KOPT-K1 (cell line): Measurements from ENCODE around the gene VSTM5.

Experiments
- H3K27ac ChIP-seq: fragments of 200-600 bp; sonication (generic); 2 replicates; pipeline ENCODE4 v1.5.1; 2016; ENCODE audit warnings: antibody characterized with exemption, mild to moderate bottlenecking, low read depth, low read length; ENCODE audit not compliant: poor library complexity, severe bottlenecking
- H3K36me3 ChIP-seq: fragments of 200-600 bp; sonication (generic); 2 replicates; pipeline ENCODE4 v1.5.1; 2017; ENCODE audit warnings: antibody characterized with exemption, mild to moderate bottlenecking, low read length, moderate library complexity; ENCODE audit not compliant: insufficient read depth
- H3K9me3 ChIP-seq: fragments of 200-600 bp; sonication (generic); 2 replicates; pipeline ENCODE4 v1.5.1; 2017; ENCODE audit warnings: antibody characterized with exemption, low read length, mild to moderate bottlenecking; ENCODE audit not compliant: insufficient read depth, poor library complexity, severe bottlenecking

VSTM5 gene

DNA sequence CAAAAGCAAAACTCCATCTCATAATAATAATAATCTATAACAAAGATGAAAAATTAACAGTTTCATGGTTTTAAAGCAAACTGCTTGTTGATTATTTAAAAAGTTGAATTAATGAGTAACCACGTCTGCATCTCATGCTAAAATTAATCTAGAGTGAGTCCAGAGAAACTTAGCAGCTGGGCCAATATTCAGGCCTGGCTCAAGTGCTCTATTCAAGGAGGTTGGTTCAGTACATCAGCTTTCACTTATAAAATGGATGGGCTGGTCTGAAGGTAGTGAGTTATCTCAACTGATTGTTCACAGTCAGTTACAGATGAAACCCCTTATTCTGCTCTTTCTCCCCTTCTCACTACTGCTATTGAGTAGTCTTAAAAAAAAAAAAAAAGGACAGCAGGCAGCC, 23.1 kb downstream of the VSTM5 start:
- H3K27ac ChIP-seq: no peak overlapping the region

DNA sequence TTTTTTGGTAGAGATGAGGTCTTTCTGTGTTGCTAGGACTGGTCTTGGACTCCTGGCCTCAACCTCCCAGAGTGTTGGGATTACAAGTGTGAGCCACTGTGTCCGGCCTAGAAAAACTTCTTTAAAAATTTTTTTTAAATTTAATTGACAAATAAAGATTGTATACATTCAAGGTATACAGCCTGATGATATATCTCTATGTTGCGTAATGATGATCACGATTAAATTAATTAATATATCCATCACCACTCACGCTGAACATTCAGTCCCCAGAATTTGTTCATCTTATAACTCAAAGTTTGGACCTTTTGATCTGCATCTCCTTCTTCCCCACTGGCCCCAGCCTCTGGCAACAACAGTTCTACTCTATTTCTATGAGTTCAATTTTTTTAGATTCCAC, 27.2 kb downstream of the VSTM5 start:
- Histone ChIP-seq H3K27ac (no peak overlapping the region), H3K36me3 (no peaks in the 10 kb centered on the region), H3K9me3 (no peaks in the 10 kb centered on the region)

More for the DNA sequence above, 23.1 kb downstream of the VSTM5 start:
- H3K36me3 ChIP-seq: no peaks in the 10 kb centered on the region
- no peaks in the 10 kb centered on the region for H3K9me3 ChIP-seq

DNA sequence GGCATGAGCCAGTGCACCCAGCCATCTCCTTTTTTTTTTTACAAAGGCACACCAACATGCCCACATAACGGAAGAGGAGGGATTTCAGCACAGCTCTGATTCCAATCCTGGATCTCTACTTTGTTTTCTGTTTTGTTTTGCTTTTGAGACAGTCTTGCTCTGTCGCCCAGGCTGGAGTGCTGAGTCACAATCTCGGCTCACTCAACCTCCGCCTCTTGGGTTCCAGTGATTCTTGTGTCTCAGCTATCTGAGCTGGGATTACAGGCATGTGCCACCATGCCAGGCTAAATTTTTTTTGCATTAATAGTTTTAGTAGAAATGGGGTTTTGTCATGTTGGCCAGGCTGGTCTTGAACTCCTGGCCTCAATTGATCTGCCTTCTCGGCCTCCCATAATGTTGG, 28.1 kb downstream of the VSTM5 start:
- H3K27ac ChIP-seq: no peak overlapping the region
- H3K9me3 ChIP-seq: no peaks in the 10 kb centered on the region
- H3K36me3 ChIP-seq: no peaks in the 10 kb centered on the region

DNA sequence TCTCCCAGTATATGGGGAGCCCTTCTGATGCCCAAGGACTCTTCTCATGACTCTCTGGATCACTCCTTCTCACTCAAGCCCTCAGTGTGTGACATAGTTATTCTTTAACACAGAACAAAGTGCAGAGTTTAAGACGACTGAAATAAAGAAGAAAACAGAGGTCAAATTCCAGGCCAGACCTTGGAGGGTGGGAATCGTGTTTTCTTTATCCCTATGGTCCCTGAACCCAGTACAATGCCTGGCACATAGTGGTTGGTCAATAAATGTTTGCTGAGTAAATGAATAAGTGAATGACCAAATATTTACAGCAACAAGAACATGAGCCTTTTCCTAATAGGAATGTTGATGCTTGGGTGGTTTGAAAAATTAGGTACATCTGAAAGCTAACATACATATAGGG, 28.8 kb downstream of the VSTM5 start:
- Histone ChIP-seq H3K27ac (no peak overlapping the region), H3K9me3 (no peaks in the 10 kb centered on the region), H3K36me3 (no peaks in the 10 kb centered on the region; the same call in 1 of the 2 replicates)

DNA sequence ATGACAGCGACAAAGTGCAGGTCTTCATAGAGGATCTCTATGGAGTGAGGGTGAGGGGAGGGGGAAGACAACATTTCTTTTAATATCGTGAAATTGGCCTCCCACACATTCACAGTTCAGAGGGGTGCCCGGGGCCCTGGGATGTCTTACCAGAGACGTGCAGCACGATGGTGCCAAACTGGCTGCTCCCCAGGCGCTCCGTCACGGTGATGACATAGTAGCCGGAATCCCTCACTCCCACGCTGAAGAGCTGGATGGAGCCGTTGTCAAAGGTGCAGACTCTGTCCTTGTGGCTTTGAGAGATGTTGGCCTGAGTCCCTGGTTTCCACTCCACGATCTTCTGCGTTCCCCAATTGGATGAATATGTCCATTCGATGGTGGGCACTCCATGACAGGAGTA, 29.6 kb downstream of the VSTM5 start:
- Histone ChIP-seq H3K36me3 (peaks cover 2% of the 10 kb centered on the region), H3K27ac (no peak overlapping the region)

DNA sequence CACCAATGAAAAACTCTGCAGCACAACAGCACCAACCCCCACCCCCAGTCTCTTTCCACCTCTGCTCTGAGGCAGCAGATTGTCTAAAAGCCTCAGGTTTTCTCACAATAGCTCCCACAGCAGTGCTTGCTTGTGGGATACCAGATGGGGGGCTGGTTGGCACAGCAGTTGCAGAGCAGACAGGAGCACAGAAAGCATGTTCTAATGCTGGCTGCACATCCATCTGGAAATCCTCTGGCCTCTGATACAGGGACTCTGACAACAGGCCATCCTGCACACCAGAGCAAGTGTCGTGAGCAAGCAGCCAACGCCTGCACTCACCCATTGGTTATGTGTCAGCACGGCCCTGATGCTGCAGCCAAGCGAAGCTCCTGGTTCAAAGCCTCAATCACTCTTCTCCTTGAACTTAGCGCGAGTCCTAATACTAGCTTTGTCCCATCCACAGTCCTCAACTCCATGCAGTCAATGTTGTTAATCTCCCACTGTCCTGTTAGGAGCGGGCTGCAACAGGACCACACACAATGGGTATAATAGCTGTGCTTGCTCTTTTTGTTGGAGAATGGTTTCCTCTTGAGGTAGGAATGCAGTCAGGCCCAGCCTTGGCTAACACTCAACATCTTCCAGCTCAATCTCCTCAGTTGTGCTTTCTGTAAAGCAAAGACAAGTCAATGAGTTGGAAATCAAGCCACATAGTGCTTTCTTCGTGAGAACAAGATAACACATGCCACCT, 30.3 kb downstream of the VSTM5 start:
- no peaks in the 10 kb centered on the region for H3K9me3 ChIP-seq

More for the DNA sequence above, 29.6 kb downstream of the VSTM5 start:
- H3K9me3 ChIP-seq: no peaks in the 10 kb centered on the region

DNA sequence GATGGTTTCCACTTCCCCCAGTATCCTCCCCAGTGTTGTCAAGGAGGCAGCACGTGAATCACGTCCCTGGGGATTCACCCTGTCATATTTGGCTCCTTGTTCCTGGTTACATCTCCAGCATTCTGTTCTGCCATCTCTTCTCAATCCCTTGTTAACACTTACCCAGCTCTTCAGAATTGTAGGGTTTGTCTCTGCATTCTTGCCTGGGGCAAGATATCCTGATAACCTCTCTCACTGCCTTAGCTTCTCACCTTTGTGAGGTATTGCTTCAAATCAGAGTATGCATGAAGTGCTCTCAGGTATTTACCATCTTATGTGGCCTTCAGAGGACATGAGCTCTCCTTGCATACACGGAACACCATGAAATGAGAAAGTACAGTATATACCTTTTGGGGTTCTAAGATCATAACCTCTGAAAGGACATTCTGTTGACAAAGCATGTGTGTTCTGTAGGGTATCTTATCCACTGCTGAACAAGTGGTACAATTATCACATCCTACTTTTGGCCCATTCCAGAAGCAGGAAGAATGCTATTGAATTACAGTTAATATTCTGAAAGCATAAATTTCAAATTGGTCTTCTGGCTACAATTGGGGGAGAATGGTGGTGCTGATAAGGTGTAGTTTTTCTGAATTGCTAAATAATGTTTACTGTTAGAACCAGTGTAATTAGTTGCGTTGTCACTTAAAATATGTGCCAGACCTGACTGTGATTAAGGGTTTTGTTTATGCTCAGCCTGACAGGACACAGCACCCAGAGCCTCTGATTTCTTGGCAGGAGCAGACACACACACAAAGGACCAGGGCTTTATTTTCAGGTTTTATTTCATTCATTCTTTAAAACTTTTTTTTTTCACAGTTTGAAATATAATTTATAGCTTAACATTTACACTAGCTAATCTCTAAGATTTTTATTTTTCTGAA, 32.7 kb downstream of the VSTM5 start:
- Histone ChIP-seq H3K9me3 (no peaks in the 10 kb centered on the region), H3K36me3 (peaks cover 34% of the 10 kb centered on the region), H3K27ac (no peak overlapping the region)

More for the DNA sequence above, 30.3 kb downstream of the VSTM5 start:
- peaks cover 10% of the 10 kb centered on the region for H3K36me3 ChIP-seq
- H3K27ac ChIP-seq: no peak overlapping the region

DNA sequence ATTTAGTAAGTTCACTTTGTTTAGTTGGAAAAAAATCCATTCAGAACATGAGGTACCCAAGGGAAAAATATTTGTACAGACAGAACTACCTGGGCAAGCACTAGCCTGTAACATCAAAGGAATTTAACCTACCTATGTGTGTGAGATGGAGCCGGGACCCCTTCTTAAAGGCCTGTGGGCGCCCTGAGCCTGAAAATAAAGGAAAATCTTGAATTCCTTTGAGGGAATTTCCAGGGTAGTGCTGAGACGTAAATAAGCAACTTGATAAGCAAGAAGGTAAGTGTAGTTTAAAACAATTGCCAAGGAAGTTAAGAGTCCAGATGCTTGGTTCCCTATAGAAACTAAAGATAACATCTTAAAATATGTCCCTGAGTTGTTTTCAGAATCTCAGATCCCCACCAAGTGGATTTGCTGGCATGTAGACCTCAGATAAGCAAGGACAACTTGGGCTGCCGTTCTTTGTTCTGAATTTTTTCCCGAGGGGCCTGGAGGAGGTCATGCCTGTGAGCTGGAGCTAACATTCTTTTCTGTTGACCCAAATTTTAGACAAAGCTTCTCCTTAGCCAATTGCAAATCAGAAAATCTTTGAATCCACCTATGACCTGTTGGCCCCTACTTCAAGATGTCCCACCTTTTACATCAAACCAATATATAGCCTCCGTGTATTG, 35.3 kb downstream of the VSTM5 start:
- peaks cover 60% of the 10 kb centered on the region for H3K36me3 ChIP-seq
- H3K9me3 ChIP-seq: no peaks in the 10 kb centered on the region
- H3K27ac ChIP-seq: no peak overlapping the region

DNA sequence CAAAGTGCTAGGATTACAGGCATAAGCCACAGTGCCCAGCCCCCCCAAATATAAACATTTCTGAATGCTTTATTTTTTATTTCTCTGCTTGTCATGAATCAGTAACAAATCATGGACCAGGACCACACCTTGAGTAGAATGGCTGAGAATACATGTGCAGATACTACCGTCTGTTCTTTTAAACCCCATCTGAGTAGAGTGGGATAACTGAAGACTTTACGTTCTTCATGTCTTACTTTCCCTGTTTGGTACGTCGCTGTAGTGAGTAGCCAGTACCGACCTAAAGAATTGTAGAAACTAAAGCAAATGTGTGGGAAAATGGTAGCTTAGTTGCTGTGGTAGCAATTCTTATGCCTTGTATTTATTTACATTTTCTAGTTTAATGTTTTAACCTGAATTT, 36.4 kb downstream of the VSTM5 start:
- no peak overlapping the region for H3K27ac ChIP-seq
- no peaks in the 10 kb centered on the region for H3K9me3 ChIP-seq
- H3K36me3 ChIP-seq: peaks cover 71% of the 10 kb centered on the region

DNA sequence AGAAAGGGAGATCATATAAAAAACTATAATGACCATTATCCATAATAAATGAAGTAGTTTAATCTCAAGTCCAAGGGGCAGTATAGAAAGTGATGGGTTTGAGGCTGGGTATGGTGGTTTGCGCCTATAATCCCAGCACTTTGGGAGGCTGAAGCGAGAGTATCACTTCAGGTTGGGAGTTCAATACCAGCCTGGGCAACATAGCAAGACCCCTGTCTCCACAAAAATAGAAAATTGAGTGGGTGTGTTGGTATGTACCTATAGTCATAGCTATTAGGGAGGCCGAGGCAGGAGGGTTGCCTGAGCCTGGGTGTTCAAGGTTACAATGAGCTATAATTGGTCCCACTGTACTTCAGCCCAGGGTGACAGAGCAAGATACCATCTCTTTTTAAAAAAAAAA, 42.4 kb downstream of the VSTM5 start:
- Histone ChIP-seq H3K9me3 (no peaks in the 10 kb centered on the region), H3K27ac (no peak overlapping the region), H3K36me3 (peaks cover 100% of the 10 kb centered on the region)

DNA sequence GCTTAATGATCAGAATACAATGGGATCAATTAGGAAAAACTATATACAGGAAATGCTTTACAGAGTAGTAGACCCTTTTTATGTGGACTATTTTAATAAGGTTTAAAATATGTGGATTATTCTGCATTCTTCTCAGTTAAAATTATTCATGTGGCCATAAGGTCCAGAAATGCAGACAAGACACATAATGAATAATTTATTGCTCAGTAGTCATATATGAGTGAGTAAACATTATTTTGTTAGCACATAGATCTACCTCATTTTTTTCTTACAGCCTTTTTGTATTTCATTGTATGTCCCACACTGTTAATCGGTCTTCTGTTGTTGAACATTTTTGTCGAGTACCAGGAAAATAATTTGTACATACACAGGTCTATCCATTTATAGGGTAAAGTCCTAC, 45.5 kb downstream of the VSTM5 start:
- no peak overlapping the region for H3K27ac ChIP-seq
- H3K9me3 ChIP-seq: no peaks in the 10 kb centered on the region
- H3K36me3 ChIP-seq: peaks cover 99% of the 10 kb centered on the region

DNA sequence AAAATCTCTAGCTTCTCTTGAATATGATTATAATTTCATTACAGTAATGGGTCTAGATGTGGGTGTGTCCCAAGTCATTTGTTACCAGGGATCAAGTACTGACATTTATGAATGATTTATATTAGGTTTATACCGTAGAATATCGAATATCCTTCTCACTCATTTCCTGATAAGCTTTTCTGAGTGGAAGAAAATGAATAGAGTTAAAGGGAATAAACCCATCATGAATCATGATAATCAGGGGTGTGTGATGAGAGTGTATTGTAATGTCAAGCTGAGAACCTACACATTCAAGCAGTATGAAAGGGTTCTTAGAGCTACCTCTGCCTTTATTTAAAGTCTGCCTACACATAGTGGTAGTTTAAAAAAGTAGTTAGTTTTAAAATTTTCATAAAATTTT, 49.1 kb downstream of the VSTM5 start:
- Histone ChIP-seq H3K9me3 (no peaks in the 10 kb centered on the region), H3K27ac (no peak overlapping the region), H3K36me3 (peaks cover 99% of the 10 kb centered on the region)

DNA sequence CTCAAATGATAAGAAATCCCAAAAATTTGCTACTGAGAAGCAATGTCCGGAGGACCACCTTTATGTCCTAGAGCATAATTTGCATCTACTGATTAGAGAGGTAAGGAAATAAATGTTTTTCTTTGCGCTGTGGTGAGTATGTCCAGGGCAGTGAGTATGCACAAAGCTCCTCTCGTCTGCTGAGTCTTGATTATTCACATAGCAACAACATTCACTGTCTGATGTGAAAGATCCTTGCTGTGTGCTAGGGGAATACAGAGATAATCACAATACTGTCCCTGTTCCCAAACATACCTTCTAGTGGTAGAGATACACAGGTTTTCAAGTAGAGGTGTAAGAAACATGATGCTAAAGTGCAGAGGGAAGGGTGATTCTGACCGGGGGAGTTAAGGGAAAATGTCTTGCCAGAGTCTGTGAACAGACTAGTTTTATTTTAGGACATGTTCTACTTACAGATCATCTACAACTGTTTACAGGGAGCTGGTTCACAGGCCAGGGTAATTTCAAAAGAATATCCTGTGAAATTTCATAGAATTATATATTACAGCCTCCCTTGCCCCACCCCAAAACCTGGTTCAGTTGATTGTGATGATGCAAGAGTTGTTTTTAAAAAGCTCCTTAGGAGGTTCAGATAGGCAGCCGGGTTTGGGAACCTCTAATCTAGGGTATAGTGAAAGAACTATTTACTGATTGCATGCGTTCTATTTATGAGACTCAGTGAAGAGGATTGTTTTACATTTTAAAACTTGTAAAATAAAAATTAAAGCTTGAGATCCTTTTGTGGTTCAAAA, 53.8 kb downstream of the VSTM5 start:
- H3K27ac ChIP-seq: no peak overlapping the region
- no peaks in the 10 kb centered on the region for H3K9me3 ChIP-seq
- peaks cover 99% of the 10 kb centered on the region for H3K36me3 ChIP-seq

DNA sequence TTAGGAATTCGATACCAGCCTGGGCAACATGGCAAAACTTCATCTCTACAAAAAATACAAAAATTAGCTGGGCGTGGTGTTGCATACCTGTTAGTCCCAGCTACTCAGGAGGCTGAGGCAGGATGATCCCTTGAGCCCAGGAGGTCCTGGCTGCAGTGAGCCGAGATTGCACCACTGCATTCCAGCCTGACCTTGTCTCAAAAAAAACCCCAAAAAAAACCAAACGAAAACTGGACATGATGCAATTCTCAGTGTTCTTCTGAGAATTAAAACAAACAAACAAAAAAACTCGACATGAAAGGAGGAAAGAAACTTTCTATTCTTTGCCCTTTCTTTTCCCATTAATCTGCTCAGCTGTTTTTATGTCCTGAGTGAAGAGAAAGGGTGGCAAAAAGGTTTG, 58.9 kb downstream of the VSTM5 start:
- H3K36me3 ChIP-seq: peaks cover 100% of the 10 kb centered on the region
- no peaks in the 10 kb centered on the region for H3K9me3 ChIP-seq
- no peak overlapping the region for H3K27ac ChIP-seq
